Measurements from ENCODE around the gene ZSWIM9.

- TF ChIP-seq EZH2 (IDR thresholded peaks at IDR 0.05), result no peak
- no peak for TF ChIP-seq POLR2AphosphoS5 (IDR thresholded peaks at IDR 0.05; ENCODE audit: borderline replicate concordance, low read depth, low read length)
Measured at GRCh38 chr19:48237057-48237456, 66.6 kb downstream of the ZSWIM9 start.
